Psoas muscle (tissue), 8 donors: ENCODE measurements around the gene IPPK. TPM values are rescaled to one million over a fixed set of nuclear protein-coding genes. Genes with fewer than 3 reads are reported as not detected.

Experiments used
- ATAC-seq, 4 donors: fragments of 200-7000 bp; cut with Tn5 transposase; one replicate each; pipeline ENCODE4 v1.9.1; 2020; ENCODE audit warnings: moderate library complexity in 3 of 4, mild to moderate bottlenecking in 2 of 4
- DNase-seq, 2 donors: peaks; one replicate each; pipeline ENCODE4 v3.0.0-alpha.2; 2020
- H3K27ac ChIP-seq: fragments of 200-600 bp; one replicate; pipeline ENCODE4 v1.8.0; 2022
- H3K27me3 ChIP-seq, 3 donors: fragments of 200-600 bp in 1 of 3; one replicate each; pipeline versions ENCODE4 v1.6.1 to v1.8.0; 2013 to 2022; ENCODE audit warnings: low read length in 2 of 3, mild to moderate bottlenecking in 2 of 3, moderate library complexity in 1 of 3; ENCODE audit not compliant: insufficient read depth in 3 of 3
- H3K36me3 ChIP-seq, 2 donors: fragments of 200-600 bp in 1 of 2; one replicate each; pipeline versions ENCODE4 v1.6.1 to v1.8.0; 2013 to 2022; ENCODE audit warnings: low read depth in 1 of 2, mild to moderate bottlenecking in 1 of 2, moderate library complexity in 1 of 2; ENCODE audit not compliant: insufficient read depth in 1 of 2
- H3K4me1 ChIP-seq: fragments of 200-600 bp; one replicate; pipeline ENCODE4 v1.8.0; 2022
- H3K4me3 ChIP-seq: fragments of 200-600 bp; one replicate; pipeline ENCODE4 v1.8.0; 2022; ENCODE audit warnings: mild to moderate bottlenecking
- H3K9me3 ChIP-seq: fragments of 200-600 bp; one replicate; pipeline ENCODE4 v1.8.0; 2022
- CTCF ChIP-seq: fragments of 200-600 bp; IDR thresholded peaks from one replicate; pipeline ENCODE4 v1.8.0; 2022; ENCODE audit warnings: antibody characterized with exemption
- WGBS, 3 donors: extraction: QIAGEN DNeasy Blood & Tissue Kit; methylation state at CpG; one replicate each; pipeline versions ENCODE4 v1.1.6 to v1.1.7; 2013; 5-methylcytosine and 5-hydroxymethylcytosine counted together
- intact Hi-C, 2 donors: fragments of 100-400 bp; cut with DNase I; formaldehyde crosslinking; loops; one replicate each; pipeline versions ENCODE4 v1.11.0 to v1.14.2; 2022
- polyA plus RNA-seq, 3 donors: library from polyadenylated mRNA; stranded (reverse); fragments of 200-250 nt; gene quantifications; one replicate each; pipeline ENCODE4 v1.2.3, GENCODE V29; 2013
- total RNA-seq, 4 donors: library from RNA; stranded (reverse); fragmentation: NEBNext Ultra II Directional in 2 of 4; extraction: Animal tissue kit (Norgen Biotek cat#: 25700) in 2 of 4; gene quantifications; one replicate each; pipeline versions ENCODE4 v1.2.1 to v1.2.4, GENCODE V29; 2021 to 2023
- donor health status: healthy with polysubstance abuse.
- donor health status: DM: no; HTN: no; CAD: no; lungs with moderate emphysema.
- donor health status: Bipolar disorder and iron deficiency.
- donor health status: healthy.
- donor health status: DM: yes; HTN: yes; CAD: no.
- donor health status: DM: no; HTN: no; CAD: no.
- donor health status: DM: no; HTN: no; CAD: no.
- donor health status: DM: yes; HTN: yes; CAD: no.

Gene IPPK
- total and polyA plus RNA-seq, 7 donors, result 3.9 to 10.5 (median 8.5) TPM

GRCh38 chr9:92616199-92616641 lies 53.7 kb downstream of the IPPK start:
- Histone ChIP-seq H3K9me3 (no peaks in the 10 kb centered on the region), H3K27me3 (no peaks in the 10 kb centered on the region), H3K27ac (peak overlapping the region; percentile 63), H3K4me3 (peak overlapping the region; percentile 15), H3K36me3 (peaks cover 3 to 83% of the 10 kb centered on the region in 2 donors), H3K4me1 (no peaks in the 10 kb centered on the region)
- ATAC-seq (peak in 1 of 4 donors; percentile 35), DNase-seq (no peak)
- WGBS, 3 donors, result 47 to 52% (median 50%) methylated on average over 11 of the region's 11 CpGs
- intact Hi-C loops, result no loop called here
- TF ChIP-seq CTCF, result no peak

GRCh38 chr9:92615790-92616189 lies 54.1 kb downstream of the IPPK start:
- ATAC-seq (no peak), DNase-seq (no peak)
- no peak for TF ChIP-seq CTCF
- peak overlapping the region; percentile 63 for H3K27ac ChIP-seq
- H3K4me1 ChIP-seq, result no peaks in the 10 kb centered on the region
- 55 to 65% (median 63%) methylated on average over 13 of the region's 13 CpGs for WGBS, 3 donors
- peaks cover 3 to 85% of the 10 kb centered on the region in 2 donors for H3K36me3 ChIP-seq
- no peak overlapping the region for H3K4me3 ChIP-seq
- intact Hi-C loops, result no loop called here
- no peaks in the 10 kb centered on the region for H3K27me3 ChIP-seq
- H3K9me3 ChIP-seq, result no peaks in the 10 kb centered on the region

- TF ChIP-seq CTCF, result no peak
- Histone ChIP-seq H3K27me3 (no peaks in the 10 kb centered on the region), H3K27ac (peak overlapping the region; percentile 63), H3K4me3 (no peak overlapping the region), H3K36me3 (peaks cover 3 to 81% of the 10 kb centered on the region in 2 donors), H3K9me3 (no peaks in the 10 kb centered on the region), H3K4me1 (no peaks in the 10 kb centered on the region)
- ATAC-seq, result no peak
- no peak for DNase-seq
- intact Hi-C loops, result no loop called here
- WGBS, 3 donors, result 61 to 67% (median 63%) methylated on average over 17 of the region's 17 CpGs
Observed at GRCh38 chr9:92614763-92615461, 55.0 kb downstream of the IPPK start.

- H3K27me3 ChIP-seq, result no peaks in the 10 kb centered on the region
- intact Hi-C loops, result no loop called here
- H3K36me3 ChIP-seq, result peaks cover 3 to 73% of the 10 kb centered on the region in 2 donors
- DNase-seq (no peak), ATAC-seq (no peak)
- TF ChIP-seq CTCF, result no peak
- no peaks in the 10 kb centered on the region for H3K9me3 ChIP-seq
- H3K4me1 ChIP-seq, result no peaks in the 10 kb centered on the region
- H3K27ac ChIP-seq, result no peak overlapping the region
- H3K4me3 ChIP-seq, result no peak overlapping the region
- 87 to 93% (median 88%) methylated on average over 9 of the region's 9 CpGs for WGBS, 3 donors
Observed at GRCh38 chr9:92614123-92614510, 55.8 kb downstream of the IPPK start.
